Sciatic nerve (tissue), 2 donors: ENCODE results near the gene RNF7. TPM values are rescaled to one million over a fixed set of nuclear protein-coding genes. Genes with fewer than 3 reads are reported as not detected.
"Not testable (repeated sequence)": the region's sequence is repeated elsewhere in the genome, so short reads cannot be mapped to it uniquely, and the experiment has no call there.

Experiments
- ATAC-seq: fragments of 200-7000 bp; cut with Tn5 transposase; one replicate; pipeline ENCODE4 v1.9.1; 2020; ENCODE audit warnings: mild to moderate bottlenecking, moderate library complexity
- DNase-seq: peaks from one replicate; pipeline ENCODE4 v3.0.0-alpha.2; 2020; ENCODE audit warnings: low spot score
- intact Hi-C: fragments of 100-400 bp; cut with DNase I; formaldehyde crosslinking; loops from one replicate; pipeline ENCODE4 v1.14.2; 2022
- total RNA-seq: library from RNA; stranded (reverse); fragmentation: NEBNext Ultra II Directional; extraction: Animal tissue kit (Norgen Biotek cat#: 25700); gene quantifications from one replicate; pipeline ENCODE4 v1.2.1, GENCODE V29; 2021
- donor health status: DM: no; HTN: no; CAD: no.
- donor health status: DM: no; HTN: no; CAD: no.

The RNF7 gene
- total RNA-seq, 1 donor from 2014 or later = 62.8 TPM

DNA sequence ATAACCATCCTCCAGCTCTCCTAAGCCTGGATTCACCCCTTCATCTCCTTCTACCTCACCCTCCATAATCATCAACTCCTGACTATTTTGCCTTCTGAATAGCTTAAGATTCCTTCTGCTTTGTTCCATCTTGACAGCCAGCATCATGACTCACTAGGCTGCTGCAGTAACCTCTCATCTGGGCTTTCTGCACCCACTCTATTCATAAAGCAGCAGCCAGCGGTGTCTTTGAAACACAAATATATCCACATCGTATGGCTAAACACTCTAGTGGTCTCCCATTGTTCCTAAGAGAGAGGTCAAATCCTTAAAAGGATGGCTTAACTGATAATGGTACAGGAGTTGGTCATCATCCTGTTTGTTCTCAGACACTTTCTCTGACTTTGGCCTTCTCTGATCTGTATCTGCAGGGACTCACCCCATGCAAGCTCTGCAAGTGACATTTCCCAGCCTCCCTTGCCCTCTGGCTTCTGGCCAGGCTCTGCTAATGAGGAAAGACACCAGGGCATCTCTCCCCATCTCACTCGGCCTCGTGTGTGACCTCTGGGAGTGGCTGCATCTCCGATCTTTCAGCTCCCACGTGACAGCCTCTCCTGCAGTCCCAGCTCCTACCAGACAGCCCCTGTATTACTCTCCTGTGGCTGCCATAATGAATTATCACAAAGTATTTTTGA is 31.3 kb downstream of the RNF7 start:
- ATAC-seq = no peak
- no peak for DNase-seq
- intact Hi-C loops = no loop called here

DNA sequence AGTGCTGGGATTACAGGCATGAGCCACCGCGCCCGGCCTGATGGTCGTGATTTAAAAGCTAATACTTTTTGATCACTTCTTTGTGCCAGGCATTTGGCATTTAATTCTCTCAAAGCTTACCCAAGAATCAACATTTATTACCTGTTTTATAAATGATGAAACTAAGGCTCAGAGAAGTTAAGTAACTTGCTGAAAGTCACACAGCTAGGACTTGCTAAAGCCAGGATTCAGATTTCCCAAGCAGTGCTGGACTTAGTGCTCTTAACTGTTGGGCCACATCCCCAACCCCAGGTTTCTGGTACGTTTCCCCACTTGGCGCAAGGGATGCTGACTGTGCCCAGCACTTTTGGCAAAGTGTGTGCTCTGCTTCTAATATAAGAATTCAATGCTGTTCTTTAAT is 35.6 kb downstream of the RNF7 start:
- ATAC-seq = no peak
- intact Hi-C loops = no loop called here
- DNase-seq = no peak

DNA sequence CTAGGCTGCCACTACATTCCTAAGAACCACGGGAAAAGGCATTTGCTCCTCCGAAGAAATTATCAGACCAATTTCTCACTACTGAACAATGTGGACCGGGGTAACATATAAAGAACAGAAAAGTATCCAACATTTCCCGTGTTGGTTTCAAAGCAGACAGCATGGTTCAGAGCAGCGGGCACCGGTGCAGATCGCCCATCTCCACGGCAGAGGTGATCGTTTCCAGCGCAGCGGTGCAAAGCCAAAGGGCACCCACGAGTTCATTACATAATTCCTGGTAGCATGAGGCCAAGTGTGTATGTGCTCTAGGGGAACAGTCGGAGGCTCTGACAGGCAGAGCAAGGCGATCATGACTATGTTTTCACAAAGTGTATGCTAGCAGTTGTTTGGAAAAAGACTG is 38.3 kb downstream of the RNF7 start:
- no peak for DNase-seq
- intact Hi-C loops = no loop called here

DNA sequence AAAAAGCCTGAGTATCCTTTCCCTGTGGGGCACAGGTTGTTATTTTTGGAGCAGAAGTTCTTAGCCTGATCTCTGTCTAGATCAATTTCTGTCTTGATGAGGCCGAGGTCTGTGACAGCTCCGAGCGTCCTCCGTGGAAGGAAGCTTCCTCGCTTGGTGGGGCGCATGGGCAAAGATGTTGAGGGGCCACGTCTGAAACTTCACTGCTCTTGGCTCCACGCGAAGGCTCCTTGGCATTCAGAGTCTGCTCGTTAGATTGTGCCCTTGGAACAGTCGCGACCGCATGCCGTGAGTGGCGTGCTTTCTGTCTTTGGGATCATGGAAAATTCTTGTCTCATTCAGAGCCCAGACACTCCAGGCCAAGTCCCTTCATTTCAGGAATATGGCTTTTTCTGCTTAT is 38.8 kb downstream of the RNF7 start:
- intact Hi-C loops = no loop called here
- DNase-seq (no peak), ATAC-seq (no peak)

More for the DNA sequence above, 38.3 kb downstream of the RNF7 start:
- no peak for ATAC-seq

- ATAC-seq (peak; percentile 17), DNase-seq (no peak)
- intact Hi-C loops = no loop called here
These were observed 40.1 kb downstream of the RNF7 start for GRCh38 chr3:141777957-141778813.

- ATAC-seq (no peak), DNase-seq (no peak)
- intact Hi-C loops = no loop called here
These were observed 41.6 kb downstream of the RNF7 start for GRCh38 chr3:141779667-141780066.

- intact Hi-C loops = no loop called here
- ATAC-seq (no peak), DNase-seq (no peak)
These were observed 44.4 kb downstream of the RNF7 start for GRCh38 chr3:141782386-141782932.

- intact Hi-C loops = no loop called here
- ATAC-seq = no peak
- DNase-seq = no peak
These were observed 45.5 kb downstream of the RNF7 start for GRCh38 chr3:141783632-141784031.

DNA sequence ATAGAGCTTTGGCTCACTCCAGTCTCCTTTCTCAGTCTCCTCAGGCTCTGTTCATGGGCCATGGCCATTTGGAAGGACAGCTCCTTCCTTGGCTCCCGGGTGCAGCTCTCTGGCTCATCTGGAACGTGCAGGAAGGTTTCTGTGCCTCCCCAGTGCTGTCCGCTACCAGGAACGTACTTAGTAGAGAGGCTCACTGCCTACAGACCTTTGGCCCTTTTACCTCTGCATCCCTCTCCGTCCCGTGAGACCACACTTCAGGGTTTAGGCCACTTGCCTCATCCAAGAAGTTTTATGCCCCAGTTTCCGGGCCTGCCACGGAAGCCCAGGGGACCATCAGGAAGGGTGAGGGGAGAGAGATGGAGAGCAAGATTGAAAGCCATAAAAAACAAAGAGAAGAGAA is 46.0 kb downstream of the RNF7 start:
- ATAC-seq (peak; percentile 13), DNase-seq (no peak)
- intact Hi-C loops = no loop called here

GRCh38 chr3:141784531-141784930 is 46.4 kb downstream of the RNF7 start:
- no peak for DNase-seq
- intact Hi-C loops = no loop called here
- ATAC-seq = no peak

GRCh38 chr3:141788149-141788548 is 50.1 kb downstream of the RNF7 start:
- intact Hi-C loops = no loop called here
- ATAC-seq (no peak), DNase-seq (no peak)

DNA sequence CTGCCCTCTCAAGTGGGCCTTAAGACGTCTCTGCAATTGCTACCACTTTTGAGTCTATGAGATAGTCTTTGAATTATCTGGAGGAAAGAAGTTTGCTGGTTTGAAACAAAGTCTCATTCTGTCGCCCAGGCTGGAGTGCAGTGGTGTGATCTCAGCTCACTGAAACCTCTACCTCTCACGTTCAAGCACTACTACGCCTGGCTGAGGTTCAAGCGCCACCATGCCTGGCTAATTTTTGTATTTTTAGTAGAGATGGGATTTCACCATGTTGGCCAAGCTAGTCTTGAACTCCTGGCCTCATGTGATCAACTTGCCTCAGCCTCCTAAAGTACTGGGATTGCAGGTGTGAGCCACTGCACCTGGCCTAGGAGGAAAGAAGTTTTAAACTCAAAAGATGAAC is 50.7 kb downstream of the RNF7 start:
- ATAC-seq, intact Hi-C loops, DNase-seq: not testable (repeated sequence)

DNA sequence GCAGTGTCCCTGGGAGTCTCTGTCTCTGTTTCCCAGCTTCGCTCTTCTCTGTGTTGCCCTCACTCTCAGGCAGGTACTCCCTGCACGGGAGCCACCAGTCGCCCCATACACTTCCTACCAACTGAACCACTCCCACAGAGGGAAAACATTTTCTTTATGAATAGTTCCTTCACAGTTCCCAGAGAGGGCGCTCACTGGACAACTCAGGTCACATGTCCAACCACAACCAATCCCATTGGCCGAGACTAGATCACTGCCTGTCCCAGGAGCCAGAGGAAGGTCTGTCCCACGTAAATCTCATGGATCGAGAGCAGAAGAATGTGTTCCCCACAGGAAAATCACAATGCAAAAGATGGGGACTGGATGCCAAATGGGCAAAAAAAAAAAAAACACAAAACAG is 51.2 kb downstream of the RNF7 start:
- ATAC-seq = no peak
- intact Hi-C loops = no loop called here

DNA sequence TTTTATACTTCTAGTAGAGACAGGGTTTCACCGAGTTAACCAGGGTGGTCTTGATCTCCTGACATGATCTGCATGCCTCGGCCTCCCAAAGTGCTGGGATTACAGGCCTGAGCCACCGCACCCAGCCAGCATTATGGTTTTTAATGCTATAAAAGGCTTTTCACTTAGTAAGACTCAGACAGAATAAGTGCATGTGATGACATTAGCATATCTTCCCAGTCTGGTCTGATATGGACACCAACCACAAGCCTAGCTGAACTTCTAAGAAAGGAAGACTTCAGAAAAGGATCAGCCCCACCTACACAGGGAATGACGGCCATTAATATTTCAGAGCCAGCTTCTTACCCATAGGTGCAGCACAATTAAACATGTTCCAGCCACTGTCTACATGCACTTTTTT is 52.1 kb downstream of the RNF7 start:
- DNase-seq (no peak), ATAC-seq (no peak)
- intact Hi-C loops = no loop called here

More for the DNA sequence above, 51.2 kb downstream of the RNF7 start:
- DNase-seq = no peak

- intact Hi-C loops = no loop called here
- no peak for DNase-seq
- ATAC-seq = no peak
These were observed 54.4 kb downstream of the RNF7 start for GRCh38 chr3:141792495-141792894.

DNA sequence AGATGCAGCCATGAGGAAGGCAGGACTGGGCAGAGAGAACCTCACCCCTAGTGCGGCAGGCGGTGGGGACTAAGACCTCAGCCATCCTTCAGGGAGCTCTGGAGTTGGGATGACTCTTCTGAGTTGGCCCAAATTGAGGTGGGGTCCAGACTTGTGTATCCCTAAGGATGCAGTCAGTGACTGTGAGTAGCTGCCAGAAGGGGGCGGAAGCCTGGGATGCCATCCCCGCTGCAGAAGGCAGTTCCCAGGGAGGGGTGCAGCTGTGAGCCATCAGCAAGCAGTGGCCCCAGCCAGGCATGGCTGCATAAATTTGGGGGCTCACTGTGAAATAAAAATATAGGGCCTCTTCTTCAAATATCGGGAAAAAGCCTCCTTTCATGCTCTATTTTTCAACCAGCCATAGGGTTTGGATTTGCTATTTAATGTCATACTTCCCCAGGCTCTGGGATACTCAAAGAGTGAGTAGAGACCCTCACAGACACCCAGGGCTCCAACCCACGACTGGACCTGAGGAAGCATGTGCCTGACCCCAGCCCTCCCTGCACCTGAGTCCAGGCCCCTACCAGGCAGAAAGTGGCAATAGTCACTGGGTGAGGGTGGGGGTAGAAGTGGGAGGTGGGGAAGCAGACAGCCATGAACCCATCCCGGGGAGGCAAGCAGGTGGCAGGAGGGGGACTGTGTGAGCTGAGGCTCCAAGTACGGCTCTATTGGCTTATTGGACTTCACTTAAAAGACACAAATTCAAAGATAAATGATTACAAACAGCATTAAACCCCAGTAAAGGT is 55.6 kb downstream of the RNF7 start:
- no peak for ATAC-seq
- DNase-seq = no peak
- intact Hi-C loops = no loop called here

DNA sequence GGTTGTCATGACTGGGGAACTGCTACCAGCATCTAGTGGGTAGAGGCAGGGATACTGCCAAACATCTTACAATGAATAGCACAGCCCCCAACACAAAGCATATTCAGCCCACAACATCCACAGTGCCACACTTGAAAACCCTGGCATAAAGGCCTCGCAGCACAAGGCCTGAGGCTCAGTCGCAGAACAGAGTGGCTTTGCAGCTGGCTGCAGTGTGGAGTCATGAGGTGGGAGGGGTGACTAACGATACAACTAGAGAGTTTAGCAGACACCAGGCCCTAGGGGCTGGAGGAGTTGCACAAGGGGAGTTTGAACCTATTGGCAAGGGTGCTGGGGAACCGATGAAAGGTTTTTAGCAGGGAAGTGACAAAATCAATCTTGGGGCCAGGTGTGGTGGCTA is 57.2 kb downstream of the RNF7 start:
- ATAC-seq (no peak), DNase-seq (no peak)
- intact Hi-C loops = no loop called here

DNA sequence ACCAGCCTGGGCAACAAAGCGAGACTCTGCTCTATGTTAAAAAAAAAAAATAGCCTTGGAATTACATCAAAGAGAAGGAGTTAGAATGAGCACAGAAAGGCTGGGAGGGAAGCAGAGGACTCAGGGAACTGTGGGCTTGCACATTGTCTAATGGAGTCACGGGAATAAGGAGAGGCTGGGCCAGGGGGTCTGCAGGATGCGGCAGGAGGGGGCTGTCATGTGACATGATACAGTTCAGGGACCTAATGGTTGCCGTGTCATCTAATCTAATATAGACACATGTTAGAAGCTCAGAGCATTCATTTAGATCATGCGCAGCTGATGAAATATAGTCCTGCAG is 57.6 kb downstream of the RNF7 start:
- intact Hi-C loops = no loop called here
- ATAC-seq = no peak
- no peak for DNase-seq

GRCh38 chr3:141796081-141796888 is 58.2 kb downstream of the RNF7 start:
- intact Hi-C loops = no loop called here
- DNase-seq = peak; percentile 65

More at GRCh38 chr3:141796081-141796888, 58.2 kb downstream of the RNF7 start:
- peak; percentile 78 for ATAC-seq
